Epithelial cell of prostate (primary cell): ENCODE measurements around the gene INPP4B.

ENCODE experiments used
- DNase-seq: peaks from one replicate; pipeline ENCODE4 v3.0.0-alpha.2; 2011; ENCODE audit warnings: low read depth, low spot score
- H3K27ac ChIP-seq: fragments of 450-650 bp; 2 replicates; pipeline ENCODE4 v1.5.1; 2017; ENCODE audit warnings: mild to moderate bottlenecking

The INPP4B gene

DNA sequence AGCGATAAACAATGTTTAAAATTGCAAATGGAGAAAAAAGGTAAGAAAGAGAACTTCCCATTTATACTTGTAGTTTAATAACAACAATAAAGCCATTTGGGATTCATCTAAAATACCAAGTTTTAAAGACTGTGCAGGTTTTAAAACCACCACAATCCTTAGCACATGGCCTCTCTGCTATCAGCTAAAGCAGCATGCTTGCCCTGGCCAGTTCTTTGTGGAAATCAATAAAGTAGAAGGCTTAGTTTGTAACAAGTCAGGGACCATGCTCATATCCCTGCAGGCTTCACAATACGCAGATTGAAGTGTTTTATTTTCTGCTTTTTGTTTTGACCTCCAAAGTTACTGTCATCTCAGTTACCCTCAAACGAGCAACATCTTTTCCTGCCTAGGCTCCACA, 249.5 kb downstream of the INPP4B start:
- DNase-seq, result no peak

DNA sequence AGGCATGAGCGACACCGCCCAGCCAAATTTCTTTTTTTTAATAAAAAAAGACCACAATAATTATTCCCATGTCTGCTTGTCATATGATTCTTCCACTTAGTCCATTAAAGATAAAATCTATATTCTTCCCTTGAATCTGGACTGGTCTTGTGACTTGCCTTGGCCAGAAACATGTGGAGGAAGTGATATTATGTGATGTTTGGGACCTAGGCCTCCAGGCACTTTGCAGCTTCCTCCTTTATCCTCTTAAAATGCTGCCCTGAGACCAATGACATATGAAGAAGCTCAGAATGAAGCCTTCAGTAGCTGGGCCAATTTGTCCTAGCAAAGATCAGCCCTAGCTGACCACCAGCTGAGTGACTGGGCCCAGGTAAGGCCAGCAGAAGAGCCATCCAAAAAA, 250.0 kb downstream of the INPP4B start:
- no peak overlapping the region for H3K27ac ChIP-seq
- no peak for DNase-seq

More for the DNA sequence above, 249.5 kb downstream of the INPP4B start:
- H3K27ac ChIP-seq, result no peak overlapping the region

- no peak overlapping the region for H3K27ac ChIP-seq
- no peak for DNase-seq
These were observed 250.8 kb downstream of the INPP4B start for GRCh38 chr4:142595222-142595871.

GRCh38 chr4:142585411-142585810, 260.7 kb downstream of the INPP4B start:
- DNase-seq, result no peak
- H3K27ac ChIP-seq, result no peak overlapping the region

DNA sequence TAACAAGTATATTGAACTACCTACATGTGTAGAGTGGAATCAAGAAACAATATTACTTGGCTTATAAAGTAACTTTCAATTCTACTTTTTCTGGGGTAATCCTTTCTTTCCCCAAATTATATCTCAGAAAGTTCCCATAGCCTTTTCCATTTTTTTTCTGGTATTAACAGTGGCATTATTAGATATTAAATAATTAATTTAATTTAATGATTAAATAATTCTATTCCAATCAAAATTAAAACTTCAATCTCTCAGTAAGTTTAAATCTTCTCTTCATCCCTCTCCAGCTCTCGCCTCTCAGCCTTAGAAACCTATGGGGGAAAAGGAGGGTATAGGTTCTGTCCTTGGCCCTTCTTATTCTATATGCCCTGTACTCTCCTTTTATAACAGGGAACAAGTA, 262.4 kb downstream of the INPP4B start:
- no peak overlapping the region for H3K27ac ChIP-seq
- no peak for DNase-seq

- DNase-seq, result no peak
- no peak overlapping the region for H3K27ac ChIP-seq
These were observed 263.8 kb downstream of the INPP4B start for GRCh38 chr4:142582340-142582739.

DNA sequence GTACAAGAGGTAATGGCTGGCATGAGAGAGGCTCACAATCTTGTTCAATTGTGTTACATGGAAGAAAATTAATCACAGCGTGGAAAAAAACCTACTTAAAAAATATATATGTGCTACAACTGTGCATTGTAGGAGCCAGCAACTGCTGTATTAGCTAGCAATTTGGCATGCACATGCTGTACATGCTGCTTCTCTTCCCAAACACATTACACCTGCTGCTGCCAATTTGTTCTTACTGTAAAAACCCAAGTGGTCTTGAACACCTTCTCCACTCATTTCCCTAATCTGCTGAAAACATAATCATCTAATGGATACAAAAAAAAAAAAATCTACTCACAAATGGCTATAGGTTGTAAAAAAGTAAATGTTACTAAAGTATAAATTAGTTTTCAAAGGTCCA, 264.2 kb downstream of the INPP4B start:
- no peak overlapping the region for H3K27ac ChIP-seq
- DNase-seq, result no peak

DNA sequence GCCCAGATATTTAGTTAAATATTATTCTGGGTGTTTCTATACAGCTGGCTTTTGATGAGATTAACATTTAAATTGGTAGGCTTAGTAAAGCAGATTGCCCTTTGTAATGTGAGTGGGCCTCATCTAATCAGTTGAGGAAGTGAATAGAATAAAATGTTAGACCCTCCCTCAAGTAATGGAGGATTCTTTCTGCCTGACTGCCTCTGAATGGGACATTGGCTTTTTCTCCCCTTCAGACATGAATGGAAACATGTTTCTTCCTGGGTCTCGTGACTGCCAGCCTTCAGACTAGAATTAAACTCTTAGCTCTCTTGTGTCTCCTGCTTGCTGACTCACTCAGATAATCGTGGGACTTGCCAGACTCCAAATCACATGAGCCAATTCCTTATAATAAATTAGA, 266.7 kb downstream of the INPP4B start:
- H3K27ac ChIP-seq, result no peak overlapping the region

DNA sequence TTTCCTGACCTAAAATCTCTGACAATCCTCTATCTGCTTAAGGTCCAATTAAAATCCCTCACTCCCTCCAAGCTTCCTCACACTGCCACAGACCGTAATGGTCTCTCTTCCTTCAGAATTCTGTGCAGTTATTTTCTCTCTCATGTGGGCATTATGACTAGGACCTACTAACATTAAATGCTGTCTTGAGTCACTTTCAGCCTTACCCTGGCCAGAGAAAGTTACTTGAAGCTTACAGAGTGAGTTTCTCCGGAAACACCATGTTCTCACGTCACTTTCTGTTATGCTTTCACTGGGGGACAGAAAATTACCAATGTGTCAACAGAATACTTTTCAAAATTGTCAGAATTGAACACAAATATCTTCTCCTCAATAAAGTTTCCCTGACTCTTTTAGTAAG, 271.8 kb downstream of the INPP4B start:
- H3K27ac ChIP-seq, result no peak overlapping the region
- no peak for DNase-seq

More for the DNA sequence above, 266.7 kb downstream of the INPP4B start:
- no peak for DNase-seq

DNA sequence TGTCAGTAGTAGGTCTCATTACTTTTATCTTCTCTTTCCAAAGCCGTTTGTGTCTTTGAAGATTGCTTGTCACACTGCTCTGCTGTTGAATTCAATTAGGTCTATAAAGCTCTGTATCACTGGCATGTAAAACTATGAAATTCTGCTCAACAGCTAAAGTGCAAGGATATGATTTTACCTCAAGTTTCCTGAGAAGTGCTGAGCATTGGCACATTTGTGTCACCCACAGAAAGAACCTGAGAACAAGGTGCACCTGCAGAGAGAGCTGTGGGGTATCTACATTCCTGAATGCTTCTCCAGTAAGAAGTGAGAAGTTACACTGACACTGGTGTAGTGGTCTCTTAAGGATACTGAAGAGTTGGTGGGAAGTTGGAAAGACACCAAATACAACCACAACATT, 274.0 kb downstream of the INPP4B start:
- H3K27ac ChIP-seq, result no peak overlapping the region
- no peak for DNase-seq

DNA sequence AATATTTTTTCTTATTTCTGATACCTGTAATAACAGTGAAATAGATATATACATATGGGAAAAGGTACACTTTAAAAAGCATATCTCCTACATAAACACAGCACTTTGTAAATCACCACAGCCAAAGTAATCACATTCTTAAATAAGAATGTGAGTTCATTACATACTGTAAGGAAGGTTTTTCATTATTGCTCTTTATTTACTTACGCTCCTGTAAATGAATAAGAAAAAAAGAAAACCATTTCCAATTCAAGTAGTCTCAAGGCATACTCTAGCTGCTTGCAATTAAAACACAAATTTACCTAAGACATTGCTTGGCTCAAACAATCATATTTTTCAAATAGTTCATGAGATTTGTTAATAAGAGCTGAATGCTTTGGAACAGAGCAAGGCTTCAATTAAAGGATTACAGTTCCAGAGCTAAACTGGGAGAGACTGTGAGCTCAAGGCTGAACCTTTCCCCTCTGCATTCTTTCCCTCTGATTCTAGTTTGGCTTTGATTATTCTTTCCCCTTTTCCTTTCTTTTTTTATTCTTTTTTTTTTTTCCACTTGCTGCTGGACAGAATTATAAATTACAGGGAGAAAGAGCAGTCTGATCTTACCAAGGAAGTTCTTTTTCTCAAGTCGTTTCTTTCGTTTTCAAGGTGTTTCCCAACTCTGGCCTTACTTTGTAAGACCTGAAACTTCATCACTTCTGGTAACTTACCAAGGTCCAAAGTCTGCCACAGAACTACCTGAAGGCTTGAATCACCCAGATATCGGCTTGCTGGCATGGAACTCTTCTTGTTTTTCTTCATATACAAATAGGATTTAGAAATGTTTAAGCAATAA, 278.3 kb downstream of the INPP4B start:
- DNase-seq, result no peak
- peak overlapping the region; percentile 72 for H3K27ac ChIP-seq

DNA sequence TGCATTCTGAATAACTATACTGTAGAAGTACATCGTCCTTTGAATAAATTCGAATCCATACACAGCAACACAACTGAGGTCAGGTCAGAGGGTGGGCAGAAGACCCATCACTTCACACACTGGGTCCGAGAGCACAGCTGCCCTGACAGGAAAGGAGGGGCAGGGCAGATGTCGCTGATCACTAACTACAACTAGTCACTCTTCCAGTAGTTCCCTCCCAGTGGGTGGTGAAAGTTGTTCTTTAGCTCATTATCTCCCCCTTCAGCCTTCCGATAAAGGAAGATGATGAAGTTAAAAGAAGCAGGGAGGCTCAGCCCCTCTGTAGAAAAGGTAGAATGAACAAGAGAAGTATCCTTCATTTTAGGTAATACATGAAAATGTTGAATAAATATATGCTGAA, 278.9 kb downstream of the INPP4B start:
- peak overlapping the region; percentile 72 for H3K27ac ChIP-seq
- DNase-seq, result no peak

DNA sequence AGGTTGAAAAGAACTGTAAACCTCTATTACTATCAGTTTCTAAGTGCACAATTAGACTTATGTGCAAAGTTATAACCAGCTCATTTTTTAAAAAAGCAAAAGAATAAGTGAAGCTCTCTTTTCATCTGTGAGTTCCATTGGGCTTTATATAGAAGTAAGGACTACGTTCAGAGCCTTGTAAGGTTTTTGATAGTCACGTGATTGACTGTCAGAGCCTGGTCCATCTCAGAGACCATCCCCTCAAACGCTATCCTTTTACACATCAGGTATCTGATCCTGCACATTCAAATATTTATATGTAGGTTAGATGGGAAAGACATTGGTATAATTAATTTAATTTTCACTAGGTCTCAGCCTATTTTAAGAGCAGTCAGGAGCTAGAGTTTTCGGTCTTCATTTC, 279.3 kb downstream of the INPP4B start:
- H3K27ac ChIP-seq, result peak overlapping the region; percentile 72
- DNase-seq, result no peak

- DNase-seq, result no peak
These were observed 279.9 kb downstream of the INPP4B start for GRCh38 chr4:142566243-142566642.

DNA sequence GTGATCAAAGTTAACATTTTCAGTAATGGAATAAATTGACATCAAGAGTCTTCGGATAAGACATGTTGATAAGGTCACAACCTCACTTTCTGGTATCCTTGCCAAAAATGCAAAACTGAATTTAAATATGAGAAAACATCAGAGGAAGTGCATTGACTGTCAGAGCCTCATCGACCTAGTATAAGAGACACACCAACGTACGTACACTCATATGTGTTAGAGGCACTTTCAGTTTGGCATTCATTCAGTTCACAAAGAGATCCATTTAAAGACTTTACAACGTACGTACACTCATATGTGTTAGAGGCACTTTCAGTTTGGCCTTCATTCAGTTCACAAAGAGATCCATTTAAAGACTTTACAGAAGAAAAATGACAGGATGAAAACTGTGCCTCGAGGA, 280.3 kb downstream of the INPP4B start:
- H3K27ac ChIP-seq, result peak overlapping the region; percentile 72
- DNase-seq, result no peak

More at GRCh38 chr4:142566243-142566642, 279.9 kb downstream of the INPP4B start:
- peak overlapping the region; percentile 72 for H3K27ac ChIP-seq

DNA sequence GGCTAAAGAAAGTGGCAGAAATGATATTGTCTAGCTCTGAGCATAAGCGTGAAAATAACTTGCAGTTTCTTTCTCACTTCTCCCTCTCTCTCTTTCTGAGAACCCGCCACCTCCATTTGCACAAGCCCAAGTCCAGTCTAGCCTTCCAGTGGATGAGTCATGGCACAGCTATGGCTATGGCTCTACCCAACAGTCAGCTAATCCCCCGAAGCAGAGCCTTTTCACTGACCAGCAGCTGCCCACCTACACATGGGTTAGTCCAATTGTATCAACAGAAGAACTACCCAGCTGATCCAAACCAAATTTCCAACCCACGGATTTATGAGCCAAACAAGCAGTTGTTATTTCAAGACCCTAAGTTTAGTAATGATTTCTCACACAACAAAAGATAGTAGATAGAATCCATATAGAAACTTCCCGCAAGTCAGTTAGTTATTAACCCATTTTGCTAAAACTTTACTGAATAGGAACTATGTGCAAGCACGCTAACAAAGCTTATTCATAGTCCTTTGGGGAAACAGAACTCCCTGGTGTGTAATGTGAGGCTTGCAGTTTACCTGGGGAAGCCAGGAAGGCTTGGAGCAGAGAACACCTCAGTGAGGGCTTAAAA, 282.3 kb downstream of the INPP4B start:
- DNase-seq, result no peak
- peak overlapping the region; percentile 72 for H3K27ac ChIP-seq

GRCh38 chr4:142559986-142560385, 286.1 kb downstream of the INPP4B start:
- DNase-seq, result no peak

GRCh38 chr4:142558851-142559250, 287.2 kb downstream of the INPP4B start:
- no peak for DNase-seq
- H3K27ac ChIP-seq, result no peak overlapping the region

More at GRCh38 chr4:142559986-142560385, 286.1 kb downstream of the INPP4B start:
- H3K27ac ChIP-seq, result no peak overlapping the region

GRCh38 chr4:142557239-142557801, 288.8 kb downstream of the INPP4B start:
- no peak overlapping the region for H3K27ac ChIP-seq
- DNase-seq, result no peak

DNA sequence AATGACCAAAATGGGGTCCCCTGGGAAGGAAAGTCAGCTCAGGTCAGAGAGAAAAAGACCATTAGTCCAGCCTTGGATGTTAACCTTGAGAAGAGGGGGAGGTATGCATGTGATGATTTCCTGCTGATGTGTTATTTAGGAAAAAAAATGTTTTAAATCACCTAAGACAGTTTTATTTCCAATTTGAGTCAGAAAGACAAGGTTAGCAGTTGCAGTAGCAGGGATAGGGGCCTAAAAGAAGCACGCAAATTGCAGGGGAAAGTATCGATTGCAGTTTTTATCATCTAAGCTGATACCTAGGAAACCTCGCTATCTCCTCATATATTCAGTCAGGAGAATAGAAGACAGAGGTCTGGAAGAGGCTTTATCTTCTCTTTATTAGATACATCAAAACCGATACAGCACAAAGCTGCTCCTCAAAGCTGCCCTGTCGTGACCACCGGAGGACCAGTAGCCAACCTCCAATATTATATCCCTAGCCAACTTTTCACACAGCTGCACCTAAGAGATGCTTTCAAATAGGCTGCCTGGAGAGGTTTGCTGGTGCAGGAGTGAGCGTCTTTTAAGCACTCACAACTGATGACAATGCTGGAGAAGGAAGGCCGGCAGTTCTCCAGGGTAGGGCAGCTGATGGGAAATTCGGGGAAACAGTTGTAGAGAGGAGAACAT, 289.4 kb downstream of the INPP4B start:
- no peak overlapping the region for H3K27ac ChIP-seq
- DNase-seq, result no peak
